GM12878 (cell line): ENCODE measurements around the gene FAM186B. TPM values are rescaled to one million over a fixed set of nuclear protein-coding genes. Genes with fewer than 3 reads are reported as not detected.

ENCODE experiments used
- ATAC-seq: fragments of 200-7000 bp; cut with Tn5 transposase; 3 replicates; pipeline ENCODE4 v1.9.1; 2020; ENCODE audit warnings: mild to moderate bottlenecking, moderate library complexity
- BruUV-seq: library from RNA; stranded (reverse); fragments of 400-500 nt; replicated peaks from 2 replicates; lab custom pipeline; 2021; lab: Mats Ljungman, UMichigan
- CTCF ChIA-PET: fragments of 300-600 bp; sonication (Branson Sonifier 250); formaldehyde crosslinking; extraction: SDS; loops from one replicate; lab custom pipeline; 2021; ENCODE audit warnings: inconsistent platforms; lab: Yijun Ruan, JAX
- POLR2A ChIA-PET: fragments of 350-600 bp; formaldehyde crosslinking; extraction: SDS; loops from one replicate; lab custom pipeline; 2021; ENCODE audit warnings: inconsistent platforms; lab: Charles Lee
- RAD21 ChIA-PET: fragments of 300-600 bp; sonication (Branson Sonifier 250); formaldehyde crosslinking; loops from one replicate; lab custom pipeline; 2023; ENCODE audit warnings: antibody characterized with exemption; ENCODE audit not compliant: unreplicated experiment; lab: Charles Lee
- SMC1A ChIA-PET: fragments of 300-600 bp; sonication (Branson Sonifier 250); formaldehyde crosslinking; loops from one replicate; lab custom pipeline; 2023; ENCODE audit not compliant: unreplicated experiment, uncharacterized antibody; lab: Charles Lee
- DNase-seq: peaks from one replicate; pipeline ENCODE4 v3.0.0-alpha.2; 2011; ENCODE audit warnings: low read depth, low spot score
- FAIRE-seq: peaks from 3 replicates; lab custom pipeline; 2011; peaks lifted over from hg19 to GRCh38; lab: Jason Lieb, UNC
- H2AFZ ChIP-seq: 2 replicates; pipeline ENCODE4 v1.6.0; 2011; ENCODE audit warnings: low read depth, low read length, control low read depth; ENCODE audit not compliant: control insufficient read depth
- H3K27ac ChIP-seq: 2 replicates; pipeline ENCODE4 v1.5.1; 2011; ENCODE audit warnings: control low read depth; ENCODE audit not compliant: control insufficient read depth, insufficient read depth
- H3K27me3 ChIP-seq, 2 experiments: replicated peaks in 1 of 2; 2 replicates each; pipeline versions ENCODE4 v1.6.0 to v1.6.1; 2011; ENCODE audit warnings: low read length in 1 of 2; ENCODE audit not compliant: control insufficient read depth in 2 of 2, insufficient read depth in 2 of 2
- H3K36me3 ChIP-seq, 2 experiments: 2 replicates each; pipeline ENCODE4 v1.5.1; 2011; ENCODE audit warnings: low read length in 1 of 2; ENCODE audit not compliant: control insufficient read depth in 2 of 2, insufficient read depth in 2 of 2
- H3K4me1 ChIP-seq: 2 replicates; pipeline ENCODE4 v1.6.1; 2011; ENCODE audit warnings: mild to moderate bottlenecking, low read length, moderate library complexity, mixed read lengths; ENCODE audit not compliant: control insufficient read depth, insufficient read depth
- H3K4me2 ChIP-seq: 2 replicates; pipeline ENCODE4 v1.6.0; 2011; ENCODE audit warnings: control low read depth; ENCODE audit not compliant: control insufficient read depth, insufficient read depth
- H3K4me3 ChIP-seq: fragments of 200-600 bp; sonication (generic); 2 replicates; pipeline ENCODE4 v1.5.1; 2016
- H3K79me2 ChIP-seq: 2 replicates; pipeline ENCODE4 v1.6.0; 2011; ENCODE audit warnings: low read length; ENCODE audit not compliant: control insufficient read depth, insufficient read depth
- H3K9ac ChIP-seq: 2 replicates; pipeline ENCODE4 v1.8.0; 2011; ENCODE audit warnings: low read length, control low read depth, mixed read lengths; ENCODE audit not compliant: control insufficient read depth, insufficient read depth
- H3K9me3 ChIP-seq: replicated peaks from 3 replicates; pipeline ENCODE4 v1.5.1; 2011; ENCODE audit warnings: mild to moderate bottlenecking, low read length; ENCODE audit not compliant: control insufficient read depth, insufficient read depth
- H4K20me1 ChIP-seq: 2 replicates; pipeline ENCODE4 v1.6.0; 2011; ENCODE audit not compliant: control insufficient read depth, insufficient read depth
- ASH2L ChIP-seq: fragments of 300-600, 200-600 bp; sonication (generic); IDR thresholded peaks from 2 replicates; pipeline ENCODE4 v1.6.1; 2017; ENCODE audit warnings: low read depth, mild to moderate bottlenecking, borderline replicate concordance
- BHLHE40 ChIP-seq, 2 experiments: fragments of 450-650 bp in 1 of 2; IDR thresholded peaks; 2 replicates each; pipeline ENCODE4 v1.6.1; 2011 to 2017; ENCODE audit warnings: low read depth in 2 of 2, borderline replicate concordance in 1 of 2, improper control_type of control experiment in 1 of 2, low read length in 1 of 2, mild to moderate bottlenecking in 1 of 2
- E4F1 ChIP-seq: fragments of 450-650 bp; IDR thresholded peaks from 2 replicates; pipeline ENCODE4 v1.6.1; 2018; ENCODE audit warnings: borderline replicate concordance, mild to moderate bottlenecking; ENCODE audit not compliant: partially characterized antibody
- ELK1 ChIP-seq: IDR thresholded peaks from 2 replicates; pipeline ENCODE4 v1.6.1; 2012; ENCODE audit warnings: low read depth, low read length, improper control_type of control experiment
- EZH2 ChIP-seq: IDR thresholded peaks from 2 replicates; pipeline ENCODE4 v1.6.1; 2012; ENCODE audit warnings: low read depth, mild to moderate bottlenecking, control low read depth, inconsistent platforms, low read length, borderline replicate concordance; ENCODE audit not compliant: control insufficient read depth
- FOXK2 ChIP-seq: fragments of 450-650 bp; IDR thresholded peaks from 2 replicates; pipeline ENCODE4 v1.6.1; 2017; ENCODE audit warnings: mild to moderate bottlenecking, moderate library complexity
- RUNX3 ChIP-seq: IDR thresholded peaks from 2 replicates; pipeline ENCODE4 v1.6.1; 2012; ENCODE audit warnings: low read length, inconsistent platforms
- SP1 ChIP-seq: IDR thresholded peaks from one replicate; pipeline ENCODE4 v1.6.1; 2011; ENCODE audit warnings: low read depth, low read length
- SRF ChIP-seq, 2 experiments: IDR thresholded peaks; 2 replicates each; pipeline ENCODE4 v1.6.1; 2011; ENCODE audit warnings: low read depth in 2 of 2, low read length in 2 of 2, mild to moderate bottlenecking in 1 of 2, moderate library complexity in 1 of 2
- USF2 ChIP-seq: IDR thresholded peaks from 2 replicates; pipeline ENCODE4 v1.6.1; 2011; ENCODE audit warnings: low read depth, low read length, improper control_type of control experiment, borderline replicate concordance
- ZNF274 ChIP-seq: IDR thresholded peaks from one replicate; pipeline ENCODE4 v1.8.0; 2011; ENCODE audit not compliant: insufficient read length, insufficient read depth
- WGBS: methylation state at CpG from one replicate; pipeline ENCODE4 v1.1.6; 2016; ENCODE audit warnings: low lambda C conversion rate; ENCODE audit not compliant: insufficient replicate concordance, insufficient coverage; ENCODE audit errors: missing lambda C conversion rate; 5-methylcytosine and 5-hydroxymethylcytosine counted together
- in situ Hi-C: fragments of 300-500 bp; cut with MboI; formaldehyde crosslinking; loops from 9 replicates; pipeline ENCODE4 v1.14.3; 2018; ENCODE audit warnings: mixed read lengths
- intact Hi-C: fragments of 100-400 bp; cut with micrococcal nuclease; formaldehyde crosslinking; loops from one replicate; pipeline ENCODE4 v1.14.2; 2022; ENCODE audit not compliant: unreplicated experiment
- polyA plus RNA-seq, 11 experiments: library from polyadenylated mRNA; depleted of rRNA in 4 of 11; unstranded in 6 of 11; stranded (reverse) in 5 of 11; fragments of >200 nt; fragmentation: Nextera tagmentation in 4 of 11; fragmentation: Illumina TruSeq in 1 of 11; extraction: Ambion mirVana in 4 of 11; extraction: Trizol in 1 of 11; gene quantifications; 1 replicate in 1 of 11; 2 replicates in 10 of 11; pipeline versions ENCODE4 v1.2.1 to v1.2.3, GENCODE V29; 2011 to 2016; ENCODE audit warnings: inconsistent platforms in 2 of 11, missing spikeins in 2 of 11, low read depth in 1 of 11
- total RNA-seq, 4 experiments: library from RNA; depleted of rRNA in 3 of 4; stranded (reverse); fragments of >200 nt in 3 of 4; fragmentation: Illumina TruSeq in 1 of 4; extraction: Trizol in 1 of 4; gene quantifications; 2 replicates each; pipeline versions ENCODE4 v1.2.1 to v1.2.3, GENCODE V29; 2013 to 2021
- TF ChIP-seq, protein P1 (sequence below): fragments of 150-350 bp; IDR thresholded peaks from 2 replicates; pipeline ENCODE4 v1.6.1; 2016; ENCODE audit warnings: low read depth, low read length
- TF ChIP-seq, protein P2 (sequence below): fragments of 450-650 bp; IDR thresholded peaks from 2 replicates; pipeline ENCODE4 v1.6.1; 2017; ENCODE audit warnings: borderline replicate concordance

Gene FAM186B
- total and polyA plus RNA-seq, 10 of the 15 experiments (the other 5 are each of a cell fraction or from before 2014, with no cell fraction given): 0.13 to 0.79 (median 0.51) TPM

GRCh38 chr12:49599961-49600360, 5.5 kb downstream of the FAM186B start (continued):
- no peak for TF ChIP-seq BHLHE40 (IDR thresholded peaks at IDR 0.05; ENCODE audit: borderline replicate concordance in 1 of 2, low read depth in 2 of 2, low read length in 1 of 2)
- TF ChIP-seq, all 136 proteins: peak for 0

GRCh38 chr12:49598527-49598926, 6.9 kb downstream of the FAM186B start:
- ChIA-PET CTCF (interaction anchor here (1.5 kb wide), 1 partner anchor 18 kb away, joined by 4 read pairs; no protein-coding TSS in a partner anchor), SMC1A (no interaction called here), RAD21 (no interaction called here), POLR2A (no interaction called here)
- H4K20me1 ChIP-seq: no peaks in the 10 kb centered on the region
- no TSS peak for BruUV-seq
- no peak for DNase-seq
- in situ Hi-C loops: no loop called here
- no peaks in the 10 kb centered on the region for H3K79me2 ChIP-seq
- H3K27ac ChIP-seq: no peak overlapping the region
- H3K36me3 ChIP-seq: no peaks in the 10 kb centered on the region
- H2AFZ ChIP-seq: no peak overlapping the region
- no peak for FAIRE-seq
- no peak overlapping the region for H3K9ac ChIP-seq
- H3K27me3 ChIP-seq: no peaks in the 10 kb centered on the region
- intact Hi-C loops: no loop called here
- H3K4me2 ChIP-seq: no peak overlapping the region
- no peaks in the 10 kb centered on the region for H3K4me1 ChIP-seq
- no peak for ATAC-seq
- no peaks in the 10 kb centered on the region for H3K9me3 ChIP-seq
- H3K4me3 ChIP-seq: no peak overlapping the region
- WGBS: 76% methylated on average over 10 of the region's 10 CpGs
- no peak for TF ChIP-seq SRF (IDR thresholded peaks at IDR 0.05; ENCODE audit: low read depth in 2 of 2, low read length in 2 of 2)
- no peak for TF ChIP-seq EZH2
- TF ChIP-seq FOXK2: no peak
- no peak for TF ChIP-seq USF2
- no peak for TF ChIP-seq ELK1
- TF ChIP-seq ZNF274: no peak
- TF ChIP-seq E4F1: no peak
- no peak for TF ChIP-seq RUNX3
- TF ChIP-seq ASH2L: no peak
- TF ChIP-seq SP1: no peak
- TF ChIP-seq, protein P1, sequence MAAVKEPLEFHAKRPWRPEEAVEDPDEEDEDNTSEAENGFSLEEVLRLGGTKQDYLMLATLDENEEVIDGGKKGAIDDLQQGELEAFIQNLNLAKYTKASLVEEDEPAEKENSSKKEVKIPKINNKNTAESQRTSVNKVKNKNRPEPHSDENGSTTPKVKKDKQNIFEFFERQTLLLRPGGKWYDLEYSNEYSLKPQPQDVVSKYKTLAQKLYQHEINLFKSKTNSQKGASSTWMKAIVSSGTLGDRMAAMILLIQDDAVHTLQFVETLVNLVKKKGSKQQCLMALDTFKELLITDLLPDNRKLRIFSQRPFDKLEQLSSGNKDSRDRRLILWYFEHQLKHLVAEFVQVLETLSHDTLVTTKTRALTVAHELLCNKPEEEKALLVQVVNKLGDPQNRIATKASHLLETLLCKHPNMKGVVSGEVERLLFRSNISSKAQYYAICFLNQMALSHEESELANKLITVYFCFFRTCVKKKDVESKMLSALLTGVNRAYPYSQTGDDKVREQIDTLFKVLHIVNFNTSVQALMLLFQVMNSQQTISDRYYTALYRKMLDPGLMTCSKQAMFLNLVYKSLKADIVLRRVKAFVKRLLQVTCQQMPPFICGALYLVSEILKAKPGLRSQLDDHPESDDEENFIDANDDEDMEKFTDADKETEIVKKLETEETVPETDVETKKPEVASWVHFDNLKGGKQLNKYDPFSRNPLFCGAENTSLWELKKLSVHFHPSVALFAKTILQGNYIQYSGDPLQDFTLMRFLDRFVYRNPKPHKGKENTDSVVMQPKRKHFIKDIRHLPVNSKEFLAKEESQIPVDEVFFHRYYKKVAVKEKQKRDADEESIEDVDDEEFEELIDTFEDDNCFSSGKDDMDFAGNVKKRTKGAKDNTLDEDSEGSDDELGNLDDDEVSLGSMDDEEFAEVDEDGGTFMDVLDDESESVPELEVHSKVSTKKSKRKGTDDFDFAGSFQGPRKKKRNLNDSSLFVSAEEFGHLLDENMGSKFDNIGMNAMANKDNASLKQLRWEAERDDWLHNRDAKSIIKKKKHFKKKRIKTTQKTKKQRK: no peak
- TF ChIP-seq, protein P2, sequence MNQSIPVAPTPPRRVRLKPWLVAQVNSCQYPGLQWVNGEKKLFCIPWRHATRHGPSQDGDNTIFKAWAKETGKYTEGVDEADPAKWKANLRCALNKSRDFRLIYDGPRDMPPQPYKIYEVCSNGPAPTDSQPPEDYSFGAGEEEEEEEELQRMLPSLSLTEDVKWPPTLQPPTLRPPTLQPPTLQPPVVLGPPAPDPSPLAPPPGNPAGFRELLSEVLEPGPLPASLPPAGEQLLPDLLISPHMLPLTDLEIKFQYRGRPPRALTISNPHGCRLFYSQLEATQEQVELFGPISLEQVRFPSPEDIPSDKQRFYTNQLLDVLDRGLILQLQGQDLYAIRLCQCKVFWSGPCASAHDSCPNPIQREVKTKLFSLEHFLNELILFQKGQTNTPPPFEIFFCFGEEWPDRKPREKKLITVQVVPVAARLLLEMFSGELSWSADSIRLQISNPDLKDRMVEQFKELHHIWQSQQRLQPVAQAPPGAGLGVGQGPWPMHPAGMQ: no peak
